PFSK-1 (cell line): ENCODE results near the gene RPL10A.

Source experiments
- POLR2AphosphoS5 ChIP-seq: IDR thresholded peaks from 2 replicates; pipeline ENCODE4 v1.6.1; 2012; ENCODE audit warnings: low read depth, mild to moderate bottlenecking, control low read depth, low read length, moderate library complexity
- SIN3A ChIP-seq: IDR thresholded peaks from 2 replicates; pipeline ENCODE4 v1.6.1; 2012; ENCODE audit warnings: mild to moderate bottlenecking, low read length, moderate library complexity, borderline replicate concordance; ENCODE audit not compliant: insufficient read depth
- TAF1 ChIP-seq: IDR thresholded peaks from 2 replicates; pipeline ENCODE4 v1.6.1; 2012; ENCODE audit warnings: low read length, control low read depth, borderline replicate concordance; ENCODE audit not compliant: insufficient read depth
- TF ChIP-seq, protein P1 (sequence below), 2 experiments: IDR thresholded peaks; 2 replicates each; pipeline versions ENCODE4 v1.6.1 to v1.8.0; 2011 to 2012; ENCODE audit warnings: low read depth in 2 of 2, low read length in 2 of 2, control low read depth in 1 of 2, inconsistent platforms in 1 of 2, mild to moderate bottlenecking in 1 of 2, moderate library complexity in 1 of 2; ENCODE audit not compliant: insufficient read depth in 1 of 2

DNA sequence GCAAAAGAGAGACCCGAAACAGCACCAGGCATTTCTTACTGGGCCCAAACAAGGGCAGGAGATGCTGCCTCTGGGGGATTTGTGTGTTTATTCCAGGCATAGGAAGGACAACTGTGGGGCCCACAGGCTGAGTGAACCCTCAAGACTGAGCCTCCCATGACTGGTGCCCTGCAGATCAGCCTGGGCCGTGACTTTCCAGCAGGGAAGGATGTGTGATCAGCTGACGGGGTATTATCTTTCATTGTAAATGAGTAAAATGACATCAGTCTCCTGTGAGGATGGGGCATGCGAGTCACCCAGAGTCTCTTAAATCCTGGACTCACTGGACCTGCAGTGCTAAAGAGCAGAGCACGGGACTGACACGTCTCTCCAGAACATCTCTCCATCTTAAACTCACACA is 32.6 kb downstream of the RPL10A start:
- TF ChIP-seq POLR2AphosphoS5 (no peak), SIN3A (no peak), TAF1 (no peak)
- TF ChIP-seq, protein P1, sequence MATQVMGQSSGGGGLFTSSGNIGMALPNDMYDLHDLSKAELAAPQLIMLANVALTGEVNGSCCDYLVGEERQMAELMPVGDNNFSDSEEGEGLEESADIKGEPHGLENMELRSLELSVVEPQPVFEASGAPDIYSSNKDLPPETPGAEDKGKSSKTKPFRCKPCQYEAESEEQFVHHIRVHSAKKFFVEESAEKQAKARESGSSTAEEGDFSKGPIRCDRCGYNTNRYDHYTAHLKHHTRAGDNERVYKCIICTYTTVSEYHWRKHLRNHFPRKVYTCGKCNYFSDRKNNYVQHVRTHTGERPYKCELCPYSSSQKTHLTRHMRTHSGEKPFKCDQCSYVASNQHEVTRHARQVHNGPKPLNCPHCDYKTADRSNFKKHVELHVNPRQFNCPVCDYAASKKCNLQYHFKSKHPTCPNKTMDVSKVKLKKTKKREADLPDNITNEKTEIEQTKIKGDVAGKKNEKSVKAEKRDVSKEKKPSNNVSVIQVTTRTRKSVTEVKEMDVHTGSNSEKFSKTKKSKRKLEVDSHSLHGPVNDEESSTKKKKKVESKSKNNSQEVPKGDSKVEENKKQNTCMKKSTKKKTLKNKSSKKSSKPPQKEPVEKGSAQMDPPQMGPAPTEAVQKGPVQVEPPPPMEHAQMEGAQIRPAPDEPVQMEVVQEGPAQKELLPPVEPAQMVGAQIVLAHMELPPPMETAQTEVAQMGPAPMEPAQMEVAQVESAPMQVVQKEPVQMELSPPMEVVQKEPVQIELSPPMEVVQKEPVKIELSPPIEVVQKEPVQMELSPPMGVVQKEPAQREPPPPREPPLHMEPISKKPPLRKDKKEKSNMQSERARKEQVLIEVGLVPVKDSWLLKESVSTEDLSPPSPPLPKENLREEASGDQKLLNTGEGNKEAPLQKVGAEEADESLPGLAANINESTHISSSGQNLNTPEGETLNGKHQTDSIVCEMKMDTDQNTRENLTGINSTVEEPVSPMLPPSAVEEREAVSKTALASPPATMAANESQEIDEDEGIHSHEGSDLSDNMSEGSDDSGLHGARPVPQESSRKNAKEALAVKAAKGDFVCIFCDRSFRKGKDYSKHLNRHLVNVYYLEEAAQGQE (IDR thresholded peaks at IDR 0.05; ENCODE audit: insufficient read depth in 1 of 2, low read depth in 2 of 2, low read length in 2 of 2): no peak
